ENCODE measurements around the gene UBE2QL1.

The UBE2QL1 gene

GRCh38 chr5:6516823-6517222 is 68.2 kb downstream of the UBE2QL1 start:
- Histone ChIP-seq H3K4me3 (ENCODE audit: low read depth in 1 of 2, low read length in 1 of 2) (no peak overlapping the region), H3K27me3 (peaks cover 7% of the 10 kb centered on the region), H3K9me3 (no peaks in the 10 kb centered on the region), H3K36me3 (no peaks in the 10 kb centered on the region), H3K27ac (no peak overlapping the region), H3K4me1 (ENCODE audit: control insufficient read depth in 1 of 2, insufficient read depth in 1 of 2, low read depth in 1 of 2, low read length in 1 of 2) (no peaks in the 10 kb centered on the region)
- no peak for TF ChIP-seq CTCF (IDR thresholded peaks at IDR 0.05)

GRCh38 chr5:6517510-6517909 is 68.9 kb downstream of the UBE2QL1 start:
- Histone ChIP-seq H3K4me1 (ENCODE audit: control insufficient read depth in 1 of 2, insufficient read depth in 1 of 2, low read depth in 1 of 2, low read length in 1 of 2) (no peaks in the 10 kb centered on the region), H3K4me3 (ENCODE audit: low read depth in 1 of 2, low read length in 1 of 2) (no peak overlapping the region), H3K36me3 (no peaks in the 10 kb centered on the region), H3K9me3 (no peaks in the 10 kb centered on the region), H3K27ac (no peak overlapping the region), H3K27me3 (peaks cover 7% of the 10 kb centered on the region)
- TF ChIP-seq CTCF (IDR thresholded peaks at IDR 0.05), result no peak

- peaks cover 7% of the 10 kb centered on the region for H3K27me3 ChIP-seq
- H3K36me3 ChIP-seq, result no peaks in the 10 kb centered on the region
- H3K4me3 ChIP-seq (ENCODE audit: low read depth in 1 of 2, low read length in 1 of 2), result no peak overlapping the region
- H3K4me1 ChIP-seq (ENCODE audit: control insufficient read depth in 1 of 2, insufficient read depth in 1 of 2, low read depth in 1 of 2, low read length in 1 of 2), result no peaks in the 10 kb centered on the region
- TF ChIP-seq CTCF (IDR thresholded peaks at IDR 0.05), result no peak
- H3K9me3 ChIP-seq, result no peaks in the 10 kb centered on the region
- no peak overlapping the region for H3K27ac ChIP-seq
Measured at GRCh38 chr5:6518298-6519057, 69.8 kb downstream of the UBE2QL1 start.

GRCh38 chr5:6520201-6520600 is 71.5 kb downstream of the UBE2QL1 start:
- TF ChIP-seq CTCF (IDR thresholded peaks at IDR 0.05), result no peak
- Histone ChIP-seq H3K4me3 (ENCODE audit: low read depth in 1 of 2, low read length in 1 of 2) (no peak overlapping the region), H3K27me3 (peaks cover 7% of the 10 kb centered on the region), H3K4me1 (ENCODE audit: control insufficient read depth in 1 of 2, insufficient read depth in 1 of 2, low read depth in 1 of 2, low read length in 1 of 2) (no peaks in the 10 kb centered on the region), H3K27ac (no peak overlapping the region), H3K36me3 (no peaks in the 10 kb centered on the region), H3K9me3 (no peaks in the 10 kb centered on the region)

- H3K27me3 ChIP-seq, result peaks cover 1% of the 10 kb centered on the region
- H3K4me3 ChIP-seq (ENCODE audit: low read depth in 1 of 2, low read length in 1 of 2), result no peak overlapping the region
- TF ChIP-seq CTCF (IDR thresholded peaks at IDR 0.05), result no peak
- H3K9me3 ChIP-seq, result no peaks in the 10 kb centered on the region
- H3K4me1 ChIP-seq (ENCODE audit: control insufficient read depth in 1 of 2, insufficient read depth in 1 of 2, low read depth in 1 of 2, low read length in 1 of 2), result no peaks in the 10 kb centered on the region
- H3K36me3 ChIP-seq, result no peaks in the 10 kb centered on the region
- no peak overlapping the region for H3K27ac ChIP-seq
Measured at GRCh38 chr5:6522331-6522730, 73.7 kb downstream of the UBE2QL1 start.

Measured in neutrophil (primary cell).